ENCODE data around the gene SNRNP25.

Gene SNRNP25

GRCh38 chr16:34648-34987 is 19.0 kb upstream of the SNRNP25 start:
- Histone ChIP-seq H3K27ac (ENCODE audit: low read depth, low read length, poor library complexity, severe bottlenecking) (peak overlapping the region; percentile 34), H3K4me2 (ENCODE audit: low read length) (no peak overlapping the region), H3K4me3 (ENCODE audit: low read depth, low read length, poor library complexity, severe bottlenecking) (no peak overlapping the region), H3F3A (ENCODE audit: insufficient read depth, low read length) (no peaks in the 10 kb centered on the region), H3K9me3 (ENCODE audit: low read length) (no peaks in the 10 kb centered on the region), H2AFZ (ENCODE audit: low read length) (no peak overlapping the region), H4K20me1 (ENCODE audit: insufficient read depth, low read length) (no peaks in the 10 kb centered on the region), H3K36me3 (ENCODE audit: insufficient read depth, low read length) (peaks cover 30% of the 10 kb centered on the region), H3K9ac (ENCODE audit: low read length) (no peak overlapping the region; the same call in 1 of the 2 replicates), H3K79me2 (ENCODE audit: insufficient read depth, low read length) (no peaks in the 10 kb centered on the region), H3K9me2 (ENCODE audit: low read depth, low read length) (no peaks in the 10 kb centered on the region), H3K4me1 (ENCODE audit: insufficient read depth, low read length, severe bottlenecking) (peaks cover 26% of the 10 kb centered on the region), H3K27me3 (ENCODE audit: insufficient read depth, low read length) (no peaks in the 10 kb centered on the region)
- TF ChIP-seq CTCF (IDR thresholded peaks at IDR 0.05; ENCODE audit: low read length) (no peak), EZH2 (IDR thresholded peaks at IDR 0.05; ENCODE audit: borderline replicate concordance, low read length) (no peak)

- H3K4me2 ChIP-seq (ENCODE audit: low read length), result no peak overlapping the region
- H4K20me1 ChIP-seq (ENCODE audit: insufficient read depth, low read length), result no peaks in the 10 kb centered on the region
- H3K9ac ChIP-seq (ENCODE audit: low read length), result no peak overlapping the region; the same call in 1 of the 2 replicates
- no peaks in the 10 kb centered on the region for H3K9me2 ChIP-seq (ENCODE audit: low read depth, low read length)
- H3F3A ChIP-seq (ENCODE audit: insufficient read depth, low read length), result no peaks in the 10 kb centered on the region
- H3K36me3 ChIP-seq (ENCODE audit: insufficient read depth, low read length), result peaks cover 35% of the 10 kb centered on the region
- peak overlapping the region; percentile 34 for H3K27ac ChIP-seq (ENCODE audit: low read depth, low read length, poor library complexity, severe bottlenecking)
- H2AFZ ChIP-seq (ENCODE audit: low read length), result no peak overlapping the region
- H3K9me3 ChIP-seq (ENCODE audit: low read length), result no peaks in the 10 kb centered on the region
- no peaks in the 10 kb centered on the region for H3K27me3 ChIP-seq (ENCODE audit: insufficient read depth, low read length)
- H3K4me1 ChIP-seq (ENCODE audit: insufficient read depth, low read length, severe bottlenecking), result peaks cover 30% of the 10 kb centered on the region
- no peak overlapping the region for H3K4me3 ChIP-seq (ENCODE audit: low read depth, low read length, poor library complexity, severe bottlenecking)
- TF ChIP-seq EZH2 (IDR thresholded peaks at IDR 0.05; ENCODE audit: borderline replicate concordance, low read length) (no peak), CTCF (IDR thresholded peaks at IDR 0.05; ENCODE audit: low read length) (no peak)
- no peaks in the 10 kb centered on the region for H3K79me2 ChIP-seq (ENCODE audit: insufficient read depth, low read length)
Observed at GRCh38 chr16:35011-35677, 18.5 kb upstream of the SNRNP25 start.

GRCh38 chr16:35678-36305 is 17.8 kb upstream of the SNRNP25 start:
- Histone ChIP-seq H3K9me3 (ENCODE audit: low read length) (no peaks in the 10 kb centered on the region), H3K9ac (ENCODE audit: low read length) (no peak overlapping the region), H3K4me1 (ENCODE audit: insufficient read depth, low read length, severe bottlenecking) (peaks cover 30% of the 10 kb centered on the region), H3K27ac (ENCODE audit: low read depth, low read length, poor library complexity, severe bottlenecking) (peak overlapping the region; percentile 34), H3K27me3 (ENCODE audit: insufficient read depth, low read length) (no peaks in the 10 kb centered on the region), H3K9me2 (ENCODE audit: low read depth, low read length) (no peaks in the 10 kb centered on the region), H2AFZ (ENCODE audit: low read length) (no peak overlapping the region), H3K4me2 (ENCODE audit: low read length) (no peak overlapping the region), H3K36me3 (ENCODE audit: insufficient read depth, low read length) (peaks cover 35% of the 10 kb centered on the region), H3F3A (ENCODE audit: insufficient read depth, low read length) (no peaks in the 10 kb centered on the region), H3K4me3 (ENCODE audit: low read depth, low read length, poor library complexity, severe bottlenecking) (no peak overlapping the region), H3K79me2 (ENCODE audit: insufficient read depth, low read length) (no peaks in the 10 kb centered on the region), H4K20me1 (ENCODE audit: insufficient read depth, low read length) (no peaks in the 10 kb centered on the region)
- TF ChIP-seq EZH2 (IDR thresholded peaks at IDR 0.05; ENCODE audit: borderline replicate concordance, low read length) (no peak), CTCF (IDR thresholded peaks at IDR 0.05; ENCODE audit: low read length) (no peak)
